Measurements from ENCODE around the gene LDLRAD3.

- TF ChIP-seq GATA2 (IDR thresholded peaks at IDR 0.05; ENCODE audit: low read depth, low read length), result no peak
- no peak for TF ChIP-seq GATA3 (IDR thresholded peaks at IDR 0.05; ENCODE audit: low read depth, low read length)
Observed at GRCh38 chr11:36156817-36157519, 213.1 kb downstream of the LDLRAD3 start.

All from SH-SY5Y (cell line).